Measurements from ENCODE around the gene TUBB2B. TPM values are rescaled to one million over a fixed set of nuclear protein-coding genes. Genes with fewer than 3 reads are reported as not detected.

Gene TUBB2B
- polyA plus RNA-seq, 1 experiment, result 13.3 TPM

- Histone ChIP-seq H3K36me3 (ENCODE audit: control insufficient read depth, insufficient read depth, low read length) (no peaks in the 10 kb centered on the region), H3K4me3 (ENCODE audit: low read depth, low read length) (peak overlapping the region; percentile 46), H3K27me3 (ENCODE audit: control insufficient read depth, insufficient read depth, low read length) (peaks cover 40% of the 10 kb centered on the region)
- ChIA-PET CTCF (interaction anchor here (0.8 to 1.6 kb wide), 3 partner anchors 8 to 15 kb away, joined by 3 to 4 read pairs (median 3); no protein-coding TSS in a partner anchor), POLR2A (interaction anchor here (1.1 kb wide), 1 partner anchor 74 kb away, joined by 6 read pairs; no protein-coding TSS in a partner anchor)
- no peak for TF ChIP-seq CTCF (IDR thresholded peaks at IDR 0.05; ENCODE audit: insufficient read depth, low read depth, low read length)
- no peak for DNase-seq (ENCODE audit: low read depth)
Observed at GRCh38 chr6:3226481-3227362, 731 bp downstream of the TUBB2B start.

GRCh38 chr6:3226042-3226441 is 1.4 kb downstream of the TUBB2B start:
- H3K27me3 ChIP-seq (ENCODE audit: control insufficient read depth, insufficient read depth, low read length), result peaks cover 40% of the 10 kb centered on the region
- no peak overlapping the region for H3K4me3 ChIP-seq (ENCODE audit: low read depth, low read length)
- DNase-seq (ENCODE audit: low read depth), result no peak
- no peaks in the 10 kb centered on the region for H3K36me3 ChIP-seq (ENCODE audit: control insufficient read depth, insufficient read depth, low read length)
- CTCF ChIA-PET, result interaction anchor here (1.6 kb wide), 1 partner anchor 14 kb away, joined by 4 read pairs; no protein-coding TSS in a partner anchor
- TF ChIP-seq CTCF (IDR thresholded peaks at IDR 0.05; ENCODE audit: insufficient read depth, low read depth, low read length), result no peak
- POLR2A ChIA-PET, result no interaction called here

GRCh38 chr6:3222506-3223038 is 4.9 kb downstream of the TUBB2B start:
- Histone ChIP-seq H3K36me3 (ENCODE audit: control insufficient read depth, insufficient read depth, low read length) (no peaks in the 10 kb centered on the region), H3K4me3 (ENCODE audit: low read depth, low read length) (no peak overlapping the region), H3K27me3 (ENCODE audit: control insufficient read depth, insufficient read depth, low read length) (peaks cover 29% of the 10 kb centered on the region)
- no peak for DNase-seq (ENCODE audit: low read depth)
- no peak for TF ChIP-seq CTCF (IDR thresholded peaks at IDR 0.05; ENCODE audit: insufficient read depth, low read depth, low read length)
- CTCF ChIA-PET, result interaction anchor here (0.8 to 1.7 kb wide), 3 partner anchors 9 to 13 kb away, joined by 3 to 4 read pairs (median 4); no protein-coding TSS in a partner anchor
- POLR2A ChIA-PET, result no interaction called here

GRCh38 chr6:3221578-3221977 is 5.9 kb downstream of the TUBB2B start:
- no peak for TF ChIP-seq CTCF (IDR thresholded peaks at IDR 0.05; ENCODE audit: insufficient read depth, low read depth, low read length)
- Histone ChIP-seq H3K36me3 (ENCODE audit: control insufficient read depth, insufficient read depth, low read length) (no peaks in the 10 kb centered on the region), H3K27me3 (ENCODE audit: control insufficient read depth, insufficient read depth, low read length) (peaks cover 22% of the 10 kb centered on the region), H3K4me3 (ENCODE audit: low read depth, low read length) (no peak overlapping the region)
- DNase-seq (ENCODE audit: low read depth), result no peak
- CTCF ChIA-PET, result interaction anchor here (1.7 kb wide), 2 partner anchors 9 to 233 kb away, joined by 3 to 7 read pairs; no protein-coding TSS in a partner anchor
- POLR2A ChIA-PET, result no interaction called here

GRCh38 chr6:3220366-3220765 is 7.1 kb downstream of the TUBB2B start:
- no peak for TF ChIP-seq CTCF (IDR thresholded peaks at IDR 0.05; ENCODE audit: insufficient read depth, low read depth, low read length)
- POLR2A ChIA-PET, result no interaction called here
- H3K27me3 ChIP-seq (ENCODE audit: control insufficient read depth, insufficient read depth, low read length), result peaks cover 14% of the 10 kb centered on the region
- no peak for DNase-seq (ENCODE audit: low read depth)
- H3K36me3 ChIP-seq (ENCODE audit: control insufficient read depth, insufficient read depth, low read length), result no peaks in the 10 kb centered on the region
- CTCF ChIA-PET, result interaction anchor here (1.7 kb wide), 2 partner anchors 11 to 231 kb away, joined by 3 to 7 read pairs; no protein-coding TSS in a partner anchor
- H3K4me3 ChIP-seq (ENCODE audit: low read depth, low read length), result no peak overlapping the region

Measured in BJ (cell line).